ES-I3 (cell line): ENCODE results near the gene CIDEB.

ENCODE experiments used
- H3K36me3 ChIP-seq: 2 replicates; pipeline ENCODE4 v1.6.1; 2013; ENCODE audit warnings: mild to moderate bottlenecking, low read length, control low read depth, moderate library complexity; ENCODE audit not compliant: insufficient read depth
- H3K4me1 ChIP-seq: 2 replicates; pipeline ENCODE4 v1.6.1; 2013; ENCODE audit warnings: mild to moderate bottlenecking, control low read depth, low read length; ENCODE audit not compliant: insufficient read depth
- H3K9ac ChIP-seq: 2 replicates; pipeline ENCODE4 v1.6.1; 2013; ENCODE audit warnings: low read depth, mild to moderate bottlenecking, low read length, moderate library complexity
- H3K9me3 ChIP-seq: 2 replicates; pipeline ENCODE4 v1.6.1; 2013; ENCODE audit warnings: mild to moderate bottlenecking, low read length, moderate library complexity; ENCODE audit not compliant: control insufficient read depth, insufficient read depth

Gene CIDEB

DNA sequence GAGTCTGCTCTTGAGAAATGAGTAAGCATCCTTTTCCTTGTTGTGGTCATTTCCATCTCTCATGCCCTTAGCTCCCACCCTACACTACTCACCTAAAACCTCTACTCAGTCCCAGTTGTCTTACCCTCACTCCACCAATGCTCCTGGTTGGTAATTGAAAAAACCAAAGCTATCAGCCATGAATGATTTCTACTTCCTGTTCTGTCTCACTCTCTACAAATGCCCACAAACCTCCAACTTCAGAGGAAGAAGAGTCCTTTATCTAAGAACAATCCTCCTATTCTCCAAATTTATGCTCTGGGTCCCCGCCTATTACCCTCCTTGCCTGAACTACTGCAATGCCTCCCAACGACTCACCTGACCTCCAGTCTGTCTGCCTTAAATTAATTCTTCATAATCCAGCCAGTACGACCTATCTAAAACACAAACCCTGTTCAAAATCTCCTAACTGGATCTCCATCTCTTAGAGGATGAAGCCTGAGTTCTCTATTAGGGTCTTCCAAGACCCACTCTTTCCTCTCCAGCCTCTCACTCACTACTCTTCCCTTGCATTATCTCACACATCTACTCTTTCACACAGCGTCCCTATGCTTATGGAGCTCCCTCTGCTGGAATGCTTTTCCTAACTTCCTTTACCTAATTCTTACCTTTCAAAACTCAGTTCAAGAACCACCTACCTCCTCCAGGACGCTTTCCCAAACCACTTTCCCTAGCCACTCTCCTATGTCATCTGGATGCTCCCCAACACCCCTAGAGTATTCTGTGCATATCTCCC is 10.4 kb downstream of the CIDEB start:
- Histone ChIP-seq H3K9me3 (no peaks in the 10 kb centered on the region), H3K4me1 (peaks cover 11% of the 10 kb centered on the region), H3K9ac (no peak overlapping the region), H3K36me3 (peaks cover 7% of the 10 kb centered on the region)

- Histone ChIP-seq H3K9me3 (no peaks in the 10 kb centered on the region), H3K4me1 (peaks cover 11% of the 10 kb centered on the region), H3K9ac (no peak overlapping the region), H3K36me3 (peaks cover 4% of the 10 kb centered on the region)
Observed at GRCh38 chr14:24296341-24297157, 11.2 kb downstream of the CIDEB start.

- H3K4me1 ChIP-seq: peaks cover 11% of the 10 kb centered on the region
- H3K9me3 ChIP-seq: no peaks in the 10 kb centered on the region
- no peak overlapping the region for H3K9ac ChIP-seq
- H3K36me3 ChIP-seq: peaks cover 11% of the 10 kb centered on the region
Observed at GRCh38 chr14:24293525-24293924, 14.3 kb downstream of the CIDEB start.

DNA sequence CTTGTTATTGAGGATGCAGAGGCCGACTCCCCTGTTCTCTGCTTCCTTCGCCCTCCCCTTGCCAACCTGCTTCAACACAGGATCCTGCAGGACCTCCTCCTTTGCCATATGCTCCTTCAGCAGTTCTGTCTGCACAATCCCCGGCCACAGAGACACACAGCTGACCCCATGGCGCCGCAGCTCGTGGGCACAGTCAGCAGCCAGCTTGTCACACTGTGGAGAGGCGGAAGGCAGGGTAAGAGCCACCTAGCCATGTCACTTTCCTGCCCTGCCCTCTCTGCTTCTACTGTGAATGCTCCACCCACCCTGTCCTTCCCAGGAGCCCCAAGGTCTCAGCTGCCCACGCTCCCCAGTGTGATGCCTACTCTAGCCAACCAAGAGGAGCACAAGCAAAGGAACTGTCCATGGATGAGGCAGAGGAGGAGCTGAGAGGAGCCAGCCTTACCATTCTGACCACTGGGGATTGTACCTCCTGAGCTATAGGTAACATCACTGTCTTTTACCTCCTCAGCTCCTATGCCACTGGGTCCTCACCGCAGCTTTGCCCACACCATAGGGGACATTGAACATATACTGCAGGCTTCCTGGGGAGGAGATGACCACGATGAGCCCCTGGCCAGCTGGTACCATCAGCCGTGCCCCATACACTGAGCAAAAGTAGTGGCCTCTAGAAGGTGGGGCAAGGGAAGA is 15.5 kb downstream of the CIDEB start:
- peaks cover 11% of the 10 kb centered on the region for H3K36me3 ChIP-seq
- no peaks in the 10 kb centered on the region for H3K9me3 ChIP-seq
- H3K9ac ChIP-seq: no peak overlapping the region
- peaks cover 8% of the 10 kb centered on the region for H3K4me1 ChIP-seq

- Histone ChIP-seq H3K36me3 (peaks cover 11% of the 10 kb centered on the region), H3K4me1 (peaks cover 3% of the 10 kb centered on the region), H3K9me3 (no peaks in the 10 kb centered on the region), H3K9ac (no peak overlapping the region)
Observed at GRCh38 chr14:24291446-24292117, 16.2 kb downstream of the CIDEB start.

DNA sequence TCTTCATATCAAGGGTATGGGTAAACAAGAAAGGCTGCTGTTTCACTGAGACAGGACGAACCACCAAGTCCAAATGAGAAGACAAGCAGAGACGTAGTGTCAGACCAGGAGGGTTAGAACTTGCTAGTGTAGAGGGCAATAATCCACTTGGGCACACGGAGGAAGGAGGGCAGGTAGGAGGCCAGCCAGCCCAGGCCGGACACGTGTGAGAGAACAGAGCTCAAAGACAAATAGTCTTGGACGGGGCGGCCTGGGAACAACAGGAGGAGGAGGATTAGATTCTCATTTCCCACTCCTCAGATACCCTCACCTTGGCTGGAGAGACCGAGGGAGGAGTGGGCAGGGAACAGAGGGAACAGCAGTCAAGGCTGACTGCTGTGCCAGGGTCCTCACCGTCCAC is 17.0 kb downstream of the CIDEB start:
- no peak overlapping the region for H3K9ac ChIP-seq
- no peaks in the 10 kb centered on the region for H3K9me3 ChIP-seq
- H3K4me1 ChIP-seq: no peaks in the 10 kb centered on the region
- peaks cover 8% of the 10 kb centered on the region for H3K36me3 ChIP-seq

GRCh38 chr14:24289649-24290280 is 18.0 kb downstream of the CIDEB start:
- Histone ChIP-seq H3K9me3 (no peaks in the 10 kb centered on the region), H3K36me3 (peaks cover 7% of the 10 kb centered on the region), H3K9ac (no peak overlapping the region), H3K4me1 (no peaks in the 10 kb centered on the region)

DNA sequence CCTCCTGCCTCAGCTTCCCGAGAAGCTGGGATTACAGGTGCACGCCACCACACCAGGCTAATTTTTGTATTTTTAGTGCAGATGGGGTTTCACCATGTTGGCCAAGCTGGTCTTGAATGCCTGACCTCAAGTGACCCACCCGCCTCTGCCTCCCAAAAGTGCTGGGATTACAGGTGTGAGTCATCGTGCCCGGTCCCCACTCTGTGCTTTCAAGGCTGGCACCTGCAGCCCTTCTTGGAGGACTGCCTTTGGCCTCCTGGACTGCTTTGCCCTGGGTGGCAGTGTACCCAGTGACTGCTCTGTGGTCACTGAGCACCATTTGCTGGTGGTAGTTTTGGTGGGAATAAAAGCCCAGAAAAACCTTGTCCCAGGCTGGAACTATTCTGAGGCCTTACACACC is 20.8 kb downstream of the CIDEB start:
- Histone ChIP-seq H3K4me1 (no peaks in the 10 kb centered on the region), H3K36me3 (peaks cover 7% of the 10 kb centered on the region), H3K9ac (no peak overlapping the region)

GRCh38 chr14:24285351-24285750 is 22.4 kb downstream of the CIDEB start:
- no peaks in the 10 kb centered on the region for H3K4me1 ChIP-seq
- H3K36me3 ChIP-seq: peaks cover 4% of the 10 kb centered on the region; the same call in 1 of the 2 replicates
- H3K9ac ChIP-seq: no peak overlapping the region
- H3K9me3 ChIP-seq: no peaks in the 10 kb centered on the region

More for the DNA sequence above, 20.8 kb downstream of the CIDEB start:
- no peaks in the 10 kb centered on the region for H3K9me3 ChIP-seq

DNA sequence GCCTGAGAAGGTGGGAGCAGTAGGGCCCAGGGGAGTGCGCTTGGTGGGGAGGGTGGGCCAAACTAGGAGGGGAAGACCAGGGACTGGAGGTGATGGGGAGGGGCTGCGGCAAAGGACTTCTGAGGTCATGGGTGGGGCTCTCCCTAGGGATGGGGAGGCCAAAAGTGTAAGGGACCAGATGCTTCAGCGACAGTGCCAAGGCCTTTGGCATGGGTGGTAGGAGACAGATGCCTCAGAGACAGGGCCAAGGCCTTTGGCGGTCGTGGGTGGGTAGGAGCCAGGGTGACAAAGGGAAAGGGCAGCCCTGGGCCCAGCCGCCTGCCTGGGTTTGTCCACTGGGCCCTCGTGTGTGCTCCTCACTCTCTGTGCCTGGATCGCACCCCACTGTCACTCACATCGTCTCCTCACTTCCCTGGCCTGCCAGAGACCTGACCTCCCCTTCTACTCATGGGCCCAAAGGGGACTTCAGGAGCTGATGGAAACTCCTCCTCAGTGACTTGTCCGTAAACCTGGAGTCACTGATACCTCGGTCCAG is 23.2 kb downstream of the CIDEB start:
- H3K4me1 ChIP-seq: no peaks in the 10 kb centered on the region
- no peaks in the 10 kb centered on the region for H3K9me3 ChIP-seq
- H3K9ac ChIP-seq: no peak overlapping the region
- H3K36me3 ChIP-seq: peaks cover 2% of the 10 kb centered on the region; the same call in 1 of the 2 replicates

DNA sequence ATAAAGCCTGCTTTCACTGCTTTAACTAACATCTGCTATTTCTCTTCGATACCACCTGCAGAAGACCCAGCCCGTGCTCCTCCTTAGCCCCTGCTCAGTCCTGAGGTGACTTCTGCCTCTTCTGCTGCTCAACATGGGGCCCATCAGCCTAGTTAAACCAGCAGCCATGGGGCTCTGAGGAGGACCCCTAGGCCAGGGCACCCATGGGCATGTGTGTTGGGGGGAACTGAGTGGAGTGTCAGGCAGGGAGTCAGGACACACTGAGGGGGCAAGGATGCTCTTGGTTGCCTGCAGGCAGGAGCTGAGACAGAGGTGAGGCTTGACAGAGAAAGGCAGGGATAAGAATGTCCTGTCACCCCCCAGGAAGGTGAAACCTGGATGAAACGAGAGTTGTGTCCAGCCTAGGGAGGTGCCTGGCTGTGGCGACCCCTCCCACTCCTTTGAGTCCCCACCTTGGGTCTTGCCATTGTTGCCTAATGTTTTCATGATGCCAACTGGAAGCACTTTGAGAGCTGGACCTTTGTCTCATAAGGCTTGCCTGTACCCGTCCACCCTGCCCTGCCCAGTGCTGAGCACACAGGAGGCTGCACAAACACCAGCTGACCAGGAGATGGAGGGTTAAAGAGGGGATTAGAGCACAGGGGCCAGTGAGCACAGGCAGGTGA is 23.8 kb downstream of the CIDEB start:
- Histone ChIP-seq H3K36me3 (no peaks in the 10 kb centered on the region), H3K9me3 (no peaks in the 10 kb centered on the region), H3K4me1 (no peaks in the 10 kb centered on the region), H3K9ac (no peak overlapping the region)

- Histone ChIP-seq H3K4me1 (no peaks in the 10 kb centered on the region), H3K9me3 (no peaks in the 10 kb centered on the region), H3K36me3 (no peaks in the 10 kb centered on the region), H3K9ac (no peak overlapping the region)
Observed at GRCh38 chr14:24282736-24283135, 25.0 kb downstream of the CIDEB start.

- no peaks in the 10 kb centered on the region for H3K4me1 ChIP-seq
- H3K36me3 ChIP-seq: no peaks in the 10 kb centered on the region
- no peaks in the 10 kb centered on the region for H3K9me3 ChIP-seq
- H3K9ac ChIP-seq: no peak overlapping the region
Observed at GRCh38 chr14:24281636-24282035, 26.1 kb downstream of the CIDEB start.
